ENCODE measurements around the gene FOSL1.

Gene FOSL1

GRCh38 chr11:65919141-65919572 lies 19.0 kb upstream of the FOSL1 start, which contains the start of gene DRAP1:
Gene DRAP1, plus strand, starts transcription at chr11:65919426. Its CDS starts 76 bp downstream, at chr11:65919502.
- peak; percentile 99 for DNase-seq

GRCh38 chr11:65918211-65919140 lies 18.3 kb upstream of the FOSL1 start, which contains the start of gene C11orf68:
Gene C11orf68, minus strand, starts transcription at chr11:65919062. Its CDS starts 31 bp downstream, at chr11:65919031.
- no peak for DNase-seq

- DNase-seq, result no peak
Observed at GRCh38 chr11:65917434-65918210, 17.4 kb upstream of the FOSL1 start.

- no peak for DNase-seq
Observed at GRCh38 chr11:65917077-65917433, 16.9 kb upstream of the FOSL1 start.

- no peak for DNase-seq
Observed at GRCh38 chr11:65916391-65916790, 16.2 kb upstream of the FOSL1 start.

- peak; percentile 35 for DNase-seq
Observed at GRCh38 chr11:65915821-65916251, 15.6 kb upstream of the FOSL1 start.

GRCh38 chr11:65915101-65915820 lies 15.1 kb upstream of the FOSL1 start:
- DNase-seq, result no peak

- no peak for DNase-seq
Observed at GRCh38 chr11:65912845-65913244, 12.7 kb upstream of the FOSL1 start.

- no peak for DNase-seq
Observed at GRCh38 chr11:65911682-65912568, 11.7 kb upstream of the FOSL1 start.

GRCh38 chr11:65907878-65908277 lies 7.7 kb upstream of the FOSL1 start:
- no peak for DNase-seq

GRCh38 chr11:65906602-65907001 lies 6.4 kb upstream of the FOSL1 start:
- DNase-seq, result no peak

- no peak for DNase-seq
Observed at GRCh38 chr11:65903715-65904114, 3.5 kb upstream of the FOSL1 start.

GRCh38 chr11:65903068-65903481 lies 2.9 kb upstream of the FOSL1 start:
- DNase-seq, result no peak

- DNase-seq, result no peak
Observed at GRCh38 chr11:65900899-65901180, 652 bp upstream of the FOSL1 start.

- peak; percentile 63 for DNase-seq
Observed at GRCh38 chr11:65899356-65900124, 648 bp downstream of the FOSL1 start.

- no peak for DNase-seq
Observed at GRCh38 chr11:65898656-65899355, 1.4 kb downstream of the FOSL1 start.

- no peak for DNase-seq
Observed at GRCh38 chr11:65897020-65897471, 3.1 kb downstream of the FOSL1 start.

- DNase-seq, result no peak
Observed at GRCh38 chr11:65896034-65896999, 3.9 kb downstream of the FOSL1 start.

GRCh38 chr11:65895482-65895981 lies 4.7 kb downstream of the FOSL1 start:
- DNase-seq, result no peak

Measured in CD4-positive, alpha-beta T cell treated with Interferon gamma for 1 hour (primary cell).